CD4-positive, alpha-beta T cell treated with Interleukin-15 for 4 hours (primary cell): ENCODE measurements around the gene DAPK1.
A peak's percentile ranks its signal among the peaks of the same experiment; 100 is the strongest.

Source experiments
- DNase-seq: peaks from one replicate; pipeline ENCODE4 v3.0.0-alpha.2; 2020; ENCODE audit warnings: low spot score

The DAPK1 gene

DNA sequence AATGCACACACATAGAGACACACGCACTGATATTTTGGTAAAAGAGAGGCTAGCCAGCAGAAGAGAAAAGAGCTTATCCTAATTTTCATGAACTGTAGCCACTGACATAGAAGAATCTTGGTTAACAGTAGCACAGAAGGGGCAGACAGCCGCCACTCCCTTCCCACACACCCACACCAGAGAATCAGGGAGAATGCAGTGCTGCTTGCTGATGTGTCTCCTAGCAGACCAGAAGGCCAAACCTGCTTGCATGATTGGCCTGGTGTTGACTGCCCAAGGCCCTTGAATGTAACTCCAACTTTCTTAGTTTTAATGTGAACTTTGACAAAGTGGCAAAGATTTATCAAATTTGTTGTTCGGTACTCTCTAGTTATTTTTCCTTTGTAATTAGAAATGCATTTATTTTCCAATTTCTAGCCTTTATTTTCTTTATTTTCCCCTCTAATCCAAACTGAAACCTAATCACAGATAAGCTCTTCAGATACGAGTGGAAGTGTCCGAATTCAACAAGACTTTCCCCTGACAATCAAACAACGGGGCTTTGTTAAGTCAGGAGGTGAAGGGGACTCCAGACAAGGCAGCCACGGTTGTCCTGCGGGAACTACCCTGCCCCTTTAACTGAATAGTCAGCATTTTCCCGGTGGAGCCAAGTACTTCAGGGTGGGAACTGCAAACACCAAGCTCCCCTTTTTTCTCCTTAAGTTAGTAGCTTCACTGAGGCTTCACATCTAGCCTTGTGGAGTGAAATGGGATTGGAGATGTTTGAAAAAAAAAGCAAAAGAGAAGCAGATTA is 146.3 kb downstream of the DAPK1 start:
- no peak for DNase-seq

GRCh38 chr9:87644659-87645058 is 147.0 kb downstream of the DAPK1 start:
- DNase-seq = no peak

- DNase-seq = no peak
Observed at GRCh38 chr9:87646546-87646945, 148.9 kb downstream of the DAPK1 start.

- no peak for DNase-seq
Observed at GRCh38 chr9:87647114-87647513, 149.4 kb downstream of the DAPK1 start.

DNA sequence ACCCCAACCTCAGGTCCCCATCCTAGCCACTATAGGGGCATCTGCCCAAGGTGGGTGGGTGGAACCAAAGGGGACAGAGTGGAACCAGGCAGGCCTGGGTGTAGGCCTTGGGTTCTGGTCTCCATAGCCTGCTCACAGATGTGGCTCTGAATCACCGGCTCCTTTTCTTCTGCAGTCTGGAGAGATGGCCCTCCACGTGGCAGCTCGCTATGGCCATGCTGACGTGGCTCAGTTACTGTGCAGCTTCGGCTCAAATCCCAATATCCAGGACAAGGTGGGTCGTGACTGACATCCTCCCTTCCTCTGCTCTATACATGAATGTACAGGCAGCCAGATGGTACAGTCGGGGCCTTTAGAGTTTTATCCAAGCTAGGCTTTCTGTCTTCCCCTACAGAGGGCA is 150.9 kb downstream of the DAPK1 start:
- DNase-seq = no peak

DNA sequence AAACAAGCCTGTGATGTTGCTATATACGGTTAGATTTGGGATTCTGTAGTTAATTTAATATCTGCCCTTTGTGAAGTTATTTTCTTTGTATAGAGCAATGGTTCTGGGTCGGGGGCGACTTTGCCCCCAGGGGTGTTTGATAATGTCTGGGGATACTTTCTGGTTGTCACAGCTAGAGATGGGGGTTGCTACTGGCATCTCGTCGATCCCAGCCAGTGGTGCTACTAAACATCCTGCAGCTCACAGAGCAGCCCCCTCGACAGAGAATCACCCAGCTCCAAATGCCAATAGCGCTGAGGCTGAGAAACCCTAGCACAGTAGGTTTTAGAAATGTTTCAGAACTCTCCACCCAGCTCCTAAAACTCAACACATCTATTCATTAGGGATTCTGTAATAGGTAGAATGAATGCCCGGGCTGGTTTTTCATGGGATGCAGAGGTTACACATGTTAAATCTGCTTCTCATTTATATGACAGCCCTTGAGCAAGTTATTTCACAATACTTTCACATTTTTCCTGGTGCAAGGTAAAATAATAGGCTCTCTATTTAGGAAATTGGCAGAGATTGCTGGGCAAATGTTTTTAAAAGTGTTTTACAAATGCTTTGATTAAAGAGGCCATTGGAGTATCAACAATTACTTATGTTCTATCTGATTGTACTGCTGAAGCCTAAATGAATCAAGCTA is 153.1 kb downstream of the DAPK1 start:
- no peak for DNase-seq

DNA sequence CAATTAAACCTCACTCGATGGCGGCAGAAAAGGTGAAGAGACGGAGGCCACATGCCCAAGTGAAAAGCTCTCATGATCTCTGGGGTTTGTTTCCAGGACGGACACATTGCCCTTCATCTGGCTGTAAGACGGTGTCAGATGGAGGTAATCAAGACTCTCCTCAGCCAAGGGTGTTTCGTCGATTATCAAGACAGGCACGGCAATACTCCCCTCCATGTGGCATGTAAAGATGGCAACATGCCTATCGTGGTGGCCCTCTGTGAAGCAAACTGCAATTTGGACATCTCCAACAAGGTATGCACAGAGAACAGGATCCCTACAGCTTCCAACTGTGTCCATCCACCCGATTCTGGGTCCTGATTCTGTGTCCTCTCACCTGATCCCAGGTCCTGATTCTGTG is 153.8 kb downstream of the DAPK1 start:
- DNase-seq = no peak

DNA sequence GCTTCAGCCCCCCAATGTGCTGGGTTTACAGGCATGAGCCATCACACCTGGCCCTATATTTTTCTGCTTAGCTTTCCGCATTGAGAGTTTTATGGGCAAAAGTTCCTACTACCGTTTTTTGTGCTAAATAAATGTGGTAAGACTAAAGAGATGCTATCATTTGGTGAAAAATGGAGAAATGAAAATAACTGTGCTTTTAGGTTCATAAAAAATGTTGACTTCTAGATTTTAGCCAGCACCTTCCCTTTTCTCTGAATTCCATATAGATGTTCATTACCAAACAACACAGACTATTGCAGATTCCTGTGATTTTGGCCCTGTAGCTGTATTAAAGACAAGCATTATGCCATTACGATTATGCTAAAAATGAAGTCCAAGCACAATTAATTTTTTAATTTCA is 156.3 kb downstream of the DAPK1 start:
- DNase-seq = no peak

GRCh38 chr9:87655731-87656130 is 158.1 kb downstream of the DAPK1 start:
- no peak for DNase-seq

DNA sequence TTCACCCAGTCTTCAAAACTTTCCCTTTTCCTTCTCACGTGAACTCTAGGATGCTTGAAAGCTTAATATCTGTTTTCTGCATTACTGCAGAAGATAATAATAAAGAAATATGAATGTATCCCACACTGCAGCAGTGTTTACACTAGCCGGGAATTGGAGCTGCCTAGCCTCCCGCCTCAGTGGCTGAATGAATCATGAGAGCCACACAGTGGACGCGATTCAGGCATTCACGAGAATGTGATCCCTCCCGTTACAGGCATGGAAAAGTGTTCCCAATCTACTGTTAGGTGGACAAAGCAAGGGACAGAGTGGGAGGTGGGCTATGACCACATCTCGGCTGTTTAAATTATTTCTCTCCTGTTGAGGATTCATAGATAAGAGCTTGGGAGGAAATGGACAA is 158.8 kb downstream of the DAPK1 start:
- no peak for DNase-seq

GRCh38 chr9:87657190-87657589 is 159.5 kb downstream of the DAPK1 start:
- no peak for DNase-seq

DNA sequence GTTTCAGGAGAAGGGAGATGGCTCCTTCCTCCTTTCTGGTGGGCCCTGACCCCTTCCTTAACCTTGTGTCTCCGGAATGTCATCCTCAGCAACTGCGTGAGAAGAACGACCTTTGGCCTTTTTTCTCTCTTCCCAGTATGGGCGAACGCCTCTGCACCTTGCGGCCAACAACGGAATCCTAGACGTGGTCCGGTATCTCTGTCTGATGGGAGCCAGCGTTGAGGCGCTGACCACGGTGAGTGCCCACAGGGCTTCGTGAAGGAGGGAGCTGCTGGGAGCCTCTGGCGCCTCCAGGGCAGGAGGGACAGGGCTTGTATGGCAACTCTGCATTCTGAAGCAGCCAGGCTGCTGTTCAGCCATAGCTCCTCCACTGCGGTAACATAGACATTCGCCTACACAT is 160.2 kb downstream of the DAPK1 start:
- DNase-seq = no peak

GRCh38 chr9:87658511-87658910 is 160.8 kb downstream of the DAPK1 start:
- DNase-seq = no peak

DNA sequence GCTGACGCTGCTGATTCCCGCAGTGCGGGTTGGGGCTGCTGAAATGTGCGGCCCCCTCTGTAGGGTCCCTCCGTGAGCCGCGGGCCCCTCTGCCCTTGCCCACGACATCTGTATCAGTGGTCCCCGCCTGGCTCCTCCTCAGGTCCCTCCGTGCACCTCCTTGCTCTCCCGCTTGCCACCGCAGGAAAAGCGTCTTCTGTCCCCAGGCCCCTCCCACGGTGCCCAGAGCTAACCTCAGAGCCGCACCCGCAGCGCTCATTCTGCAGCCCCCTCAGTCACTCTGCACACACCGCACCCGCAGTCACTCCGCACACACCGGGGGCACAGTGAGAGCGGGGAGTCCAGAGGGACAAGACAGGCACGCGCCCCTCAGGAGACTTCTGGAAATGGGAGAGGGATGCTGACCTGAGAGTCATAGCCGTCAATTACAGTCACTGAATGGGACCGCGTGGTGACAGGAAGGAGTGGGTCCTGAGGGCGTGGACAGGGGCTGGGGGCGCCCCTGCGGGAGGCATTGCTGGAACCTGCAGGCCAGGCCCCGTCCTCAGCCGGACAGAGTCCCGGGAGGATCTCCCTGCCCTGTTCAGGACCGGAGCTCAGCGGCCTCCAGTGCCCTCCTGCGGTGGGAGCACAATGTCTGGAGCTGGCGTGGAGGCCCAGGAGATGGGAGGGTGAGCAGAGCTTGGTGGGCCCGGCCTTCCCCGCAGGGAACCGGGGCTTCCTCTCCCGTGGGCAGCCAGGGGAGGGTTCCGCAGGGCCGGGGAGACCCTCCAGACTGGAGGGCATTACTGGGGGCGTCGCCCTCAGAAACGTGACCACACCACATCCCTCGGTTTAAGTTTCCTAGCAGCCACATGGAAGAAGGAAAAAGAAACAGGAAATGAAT is 162.1 kb downstream of the DAPK1 start:
- no peak for DNase-seq

DNA sequence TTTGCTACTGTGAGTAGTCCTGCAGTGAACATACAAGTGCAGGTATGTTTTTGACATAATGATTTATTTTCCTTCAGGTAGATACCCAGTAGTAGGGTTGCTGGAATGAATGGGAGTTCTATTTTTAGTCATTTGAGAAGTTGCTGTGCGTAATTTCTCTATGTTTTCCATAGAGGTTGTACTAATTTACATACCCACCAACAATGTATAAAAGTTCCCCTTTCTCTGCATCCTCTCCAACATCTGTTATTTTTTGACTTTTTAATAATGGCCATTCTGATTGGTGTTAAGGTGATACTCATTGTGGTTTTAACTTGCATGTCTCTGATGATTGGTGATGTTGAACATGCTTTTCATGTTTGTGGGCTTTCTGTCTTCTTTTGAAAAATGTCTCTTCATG is 163.6 kb downstream of the DAPK1 start:
- DNase-seq = no peak

GRCh38 chr9:87662808-87663528 is 165.3 kb downstream of the DAPK1 start:
- peak; percentile 7 for DNase-seq

DNA sequence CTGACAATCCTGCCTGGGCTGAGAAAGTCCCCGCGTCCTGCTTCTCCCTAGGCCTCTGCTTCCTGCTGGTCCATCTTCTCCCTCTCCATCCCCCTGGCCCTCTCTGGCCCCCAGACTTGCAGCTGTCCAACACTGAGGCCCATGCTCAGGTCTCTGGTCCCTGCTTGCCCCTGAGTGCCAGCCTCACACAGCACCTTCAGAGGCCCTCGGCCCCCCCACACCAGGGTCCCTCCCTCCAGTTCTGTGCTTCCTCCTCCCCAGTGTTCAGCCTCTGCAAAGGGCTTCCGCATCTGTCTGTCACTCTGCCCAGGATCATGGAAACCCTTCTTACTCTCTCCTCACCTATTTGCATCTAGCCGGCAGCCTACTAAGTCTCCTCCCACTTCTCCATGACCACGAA is 165.9 kb downstream of the DAPK1 start:
- DNase-seq = no peak

DNA sequence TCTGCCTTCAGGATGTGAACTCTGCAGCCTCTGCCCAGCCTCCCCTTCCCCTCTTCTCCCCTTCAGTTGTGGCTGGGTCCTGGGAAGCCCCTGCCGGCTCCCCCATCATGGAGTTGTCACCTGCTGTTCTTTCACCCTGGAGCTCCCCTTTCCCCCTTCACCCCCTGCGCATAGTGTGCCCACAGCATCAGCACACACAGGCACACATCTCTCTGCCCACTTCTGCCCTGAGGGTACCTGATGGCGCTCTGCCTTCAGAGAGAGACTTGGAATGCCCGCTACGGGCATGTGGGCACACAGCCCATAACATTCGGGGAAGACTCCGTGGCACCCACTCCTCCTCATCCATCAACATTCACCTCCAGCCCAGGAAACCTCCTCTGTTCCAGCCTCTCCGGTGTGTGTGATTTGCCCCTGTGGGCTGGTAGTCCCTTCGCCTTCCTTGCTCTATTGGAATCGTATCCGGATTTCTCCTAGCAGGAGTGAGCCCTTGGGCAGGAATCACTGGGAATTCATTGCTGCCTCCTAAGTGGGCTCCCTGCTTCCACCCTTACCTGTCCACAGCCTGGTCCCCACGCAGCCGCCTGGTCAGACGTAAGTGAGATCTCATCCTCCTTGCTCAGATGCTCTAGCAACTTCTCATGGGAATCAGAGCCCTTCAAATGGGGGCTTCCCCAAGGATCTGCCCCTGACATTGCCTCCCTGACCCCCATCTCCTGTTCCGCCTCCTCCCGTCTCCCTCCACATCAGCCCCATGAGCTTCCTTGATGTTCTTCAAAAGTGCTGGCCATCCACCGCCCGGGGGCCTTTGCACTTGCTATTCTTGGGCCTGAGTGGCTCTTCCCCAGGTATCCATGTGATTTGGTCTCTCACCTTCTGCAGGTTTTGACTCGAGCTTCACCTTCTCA is 166.7 kb downstream of the DAPK1 start:
- DNase-seq = no peak

DNA sequence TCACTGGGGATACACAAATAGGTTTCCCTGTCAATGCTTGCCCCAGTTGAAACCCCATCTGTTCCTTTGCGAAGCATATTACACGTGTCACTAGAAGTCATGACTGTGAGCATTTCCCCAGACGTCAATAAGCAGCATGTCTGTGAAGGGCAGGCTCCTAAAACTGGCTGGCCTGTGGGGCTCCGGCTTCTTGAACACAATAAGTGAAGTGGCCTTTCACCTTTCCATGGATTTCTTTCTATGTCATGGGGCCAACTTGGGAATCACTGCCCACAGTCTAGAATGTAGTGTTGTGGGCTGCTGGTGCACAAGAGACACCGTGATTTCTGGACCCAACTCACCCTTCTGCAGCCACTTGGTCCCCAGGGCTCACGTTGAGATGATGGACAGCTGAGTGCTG is 167.8 kb downstream of the DAPK1 start:
- no peak for DNase-seq

DNA sequence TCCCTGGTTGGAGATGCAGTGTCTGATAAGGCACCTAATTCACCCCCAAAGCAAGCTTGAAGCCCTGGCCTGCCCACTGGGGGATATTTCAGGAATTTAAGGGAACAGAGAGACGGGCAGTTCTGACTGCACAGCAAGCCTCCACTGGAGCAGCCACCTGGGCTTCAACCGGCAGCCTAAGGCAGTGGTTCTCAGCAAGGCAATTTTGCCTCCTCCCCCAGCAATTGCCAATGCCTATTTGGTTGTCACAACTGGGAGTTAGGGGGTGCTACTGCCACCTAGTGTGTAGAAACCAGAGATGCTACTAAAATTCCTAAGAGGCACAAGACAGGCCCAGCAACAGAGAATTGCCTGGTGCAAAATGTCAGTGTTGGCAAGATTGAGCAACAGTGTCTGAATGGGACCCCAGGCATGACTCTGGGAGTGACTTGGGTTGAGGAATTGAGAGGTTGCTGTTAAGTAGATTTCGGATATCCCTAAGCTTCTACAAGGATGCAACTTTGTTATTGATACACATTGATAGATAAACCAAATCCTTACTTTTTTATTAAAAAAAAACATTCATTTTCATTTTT is 169.6 kb downstream of the DAPK1 start:
- no peak for DNase-seq

DNA sequence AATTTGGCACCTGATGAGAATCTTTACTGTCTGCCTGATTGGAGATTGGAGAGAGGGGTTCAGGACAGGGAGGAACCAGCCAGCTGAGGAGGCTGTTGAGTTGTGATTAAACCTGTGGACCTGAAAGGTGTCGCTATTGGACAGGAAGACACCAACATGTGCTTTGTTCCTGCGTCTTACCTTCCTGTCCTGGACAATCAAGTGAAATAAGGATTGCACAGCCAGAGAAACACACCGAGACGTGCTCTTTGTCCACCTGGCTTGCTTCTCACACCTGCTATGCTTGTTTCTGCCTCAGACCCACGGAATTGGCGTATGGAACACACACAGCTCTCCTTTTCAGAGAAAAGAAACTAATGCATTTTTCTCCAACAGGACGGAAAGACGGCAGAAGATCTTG is 170.6 kb downstream of the DAPK1 start:
- DNase-seq = no peak
